ENCODE data around the gene LRRFIP2. TPM values are rescaled to one million over a fixed set of nuclear protein-coding genes. Genes with fewer than 3 reads are reported as not detected.
A peak's percentile ranks its signal among the peaks of the same experiment; 100 is the strongest.

The LRRFIP2 gene, protein sequence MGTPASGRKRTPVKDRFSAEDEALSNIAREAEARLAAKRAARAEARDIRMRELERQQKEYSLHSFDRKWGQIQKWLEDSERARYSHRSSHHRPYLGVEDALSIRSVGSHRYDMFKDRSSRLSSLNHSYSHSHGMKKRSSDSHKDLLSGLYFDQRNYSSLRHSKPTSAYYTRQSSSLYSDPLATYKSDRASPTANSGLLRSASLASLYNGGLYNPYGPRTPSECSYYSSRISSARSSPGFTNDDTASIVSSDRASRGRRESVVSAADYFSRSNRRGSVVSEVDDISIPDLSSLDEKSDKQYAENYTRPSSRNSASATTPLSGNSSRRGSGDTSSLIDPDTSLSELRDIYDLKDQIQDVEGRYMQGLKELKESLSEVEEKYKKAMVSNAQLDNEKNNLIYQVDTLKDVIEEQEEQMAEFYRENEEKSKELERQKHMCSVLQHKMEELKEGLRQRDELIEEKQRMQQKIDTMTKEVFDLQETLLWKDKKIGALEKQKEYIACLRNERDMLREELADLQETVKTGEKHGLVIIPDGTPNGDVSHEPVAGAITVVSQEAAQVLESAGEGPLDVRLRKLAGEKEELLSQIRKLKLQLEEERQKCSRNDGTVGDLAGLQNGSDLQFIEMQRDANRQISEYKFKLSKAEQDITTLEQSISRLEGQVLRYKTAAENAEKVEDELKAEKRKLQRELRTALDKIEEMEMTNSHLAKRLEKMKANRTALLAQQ
- total RNA-seq (2021) = 34.5 and 40.2 TPM in 2 replicates
- percentile 85 among the genes with signal in this experiment for Bru-seq, nascent RNA
- percentile 80 among the genes with signal in this experiment for BruChase-seq, experiment 1, labeled RNA remaining after a 2-hour chase
- BruChase-seq, experiment 2, labeled RNA remaining after a 6-hour chase = percentile 72 among the genes with signal in this experiment
- long read RNA-seq, transcript LRRFIP2-202 (14 exons, 2,821 nt) = minor isoform, 9 of 62 reads
- long read RNA-seq, transcript LRRFIP2-209 (15 exons, 1,989 nt) = minor isoform, 6 of 62 reads
- long read RNA-seq, transcript LRRFIP2-205 (15 exons, 2,522 nt) = major isoform, 23 of 62 reads
- long read RNA-seq, partial matches to known transcripts = 1 of 62 reads
- long read RNA-seq, other reads (novel, unspliced or antisense) = 22 of 62 reads

DNA sequence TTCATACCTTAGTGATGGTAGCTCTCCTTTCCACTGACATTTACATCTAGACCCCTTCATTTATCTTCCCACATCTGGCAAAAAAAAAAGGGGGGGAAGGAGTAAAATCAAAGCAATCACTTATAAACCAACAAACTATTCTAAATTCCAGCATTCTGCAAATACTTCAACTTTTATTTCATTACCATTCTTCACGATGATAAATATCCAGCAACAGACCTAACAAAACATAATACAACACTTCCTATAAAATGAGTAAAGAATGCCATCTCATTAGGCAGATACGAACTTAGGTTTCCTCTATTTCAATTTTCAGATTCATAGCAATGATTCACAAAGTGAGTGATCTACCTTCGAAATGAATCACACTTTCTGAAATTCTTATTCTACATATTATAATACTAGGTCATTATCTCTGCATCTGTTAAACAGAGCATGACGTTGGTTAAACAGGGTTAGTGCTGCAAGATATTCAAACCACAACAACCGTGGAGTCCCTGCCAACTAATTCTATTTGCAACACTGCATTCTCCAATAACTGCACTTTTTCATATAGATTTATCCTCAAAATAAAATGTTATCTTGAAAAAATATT lies at the start of gene LRRFIP2:
TSS of gene LRRFIP2 (minus strand) at position 51 of the 595 bp plus-strand sequence. CDS start 25,599 bp downstream, outside the sequence.
- no TSS peak for BruUV-seq (replicated peaks)
- Histone ChIP-seq H3K4me2 (peak within 1 kb of the TSS; percentile 92), H2AFZ (peak within 1 kb of the TSS; percentile 85), H3K9me3 (ENCODE audit: insufficient read depth, low read depth) (no peaks in the 10 kb centered on the region), H3K4me1 (replicated peaks; ENCODE audit: insufficient read depth) (peaks cover 32% of the 10 kb centered on the region), H3K9me2 (ENCODE audit: insufficient read depth) (no peaks in the 10 kb centered on the region), H3K36me3 (ENCODE audit: low read depth) (peaks cover 3% of the 10 kb centered on the region; the same call in 1 of the 2 replicates), H3K79me2 (ENCODE audit: low read depth) (peaks cover 72% of the 10 kb centered on the region), H3K27me3 (ENCODE audit: insufficient read depth, low read depth) (no peaks in the 10 kb centered on the region), H3F3A (ENCODE audit: insufficient read depth, low read depth) (peaks cover 22% of the 10 kb centered on the region), H3K27ac (peak within 1 kb of the TSS; percentile 87), H3K4me3 (peak within 1 kb of the TSS; percentile 84), H4K20me1 (ENCODE audit: insufficient read depth) (no peaks in the 10 kb centered on the region)
- CTCF ChIA-PET = no interaction called here
- intact Hi-C loops (cut with micrococcal nuclease; ENCODE audit: unreplicated experiment) = no loop called here
- peak in 1 of 2 experiments; percentile 87 for DNase-seq
- POLR2A ChIA-PET (ENCODE audit: unreplicated experiment) = interaction anchor here (0.6 kb wide), 1 partner anchor 21 kb away, joined by 3 read pairs; no protein-coding TSS in a partner anchor
- no peak for TF ChIP-seq EZH2 (IDR thresholded peaks at IDR 0.05; ENCODE audit: low read depth)
- TF ChIP-seq, protein P1, sequence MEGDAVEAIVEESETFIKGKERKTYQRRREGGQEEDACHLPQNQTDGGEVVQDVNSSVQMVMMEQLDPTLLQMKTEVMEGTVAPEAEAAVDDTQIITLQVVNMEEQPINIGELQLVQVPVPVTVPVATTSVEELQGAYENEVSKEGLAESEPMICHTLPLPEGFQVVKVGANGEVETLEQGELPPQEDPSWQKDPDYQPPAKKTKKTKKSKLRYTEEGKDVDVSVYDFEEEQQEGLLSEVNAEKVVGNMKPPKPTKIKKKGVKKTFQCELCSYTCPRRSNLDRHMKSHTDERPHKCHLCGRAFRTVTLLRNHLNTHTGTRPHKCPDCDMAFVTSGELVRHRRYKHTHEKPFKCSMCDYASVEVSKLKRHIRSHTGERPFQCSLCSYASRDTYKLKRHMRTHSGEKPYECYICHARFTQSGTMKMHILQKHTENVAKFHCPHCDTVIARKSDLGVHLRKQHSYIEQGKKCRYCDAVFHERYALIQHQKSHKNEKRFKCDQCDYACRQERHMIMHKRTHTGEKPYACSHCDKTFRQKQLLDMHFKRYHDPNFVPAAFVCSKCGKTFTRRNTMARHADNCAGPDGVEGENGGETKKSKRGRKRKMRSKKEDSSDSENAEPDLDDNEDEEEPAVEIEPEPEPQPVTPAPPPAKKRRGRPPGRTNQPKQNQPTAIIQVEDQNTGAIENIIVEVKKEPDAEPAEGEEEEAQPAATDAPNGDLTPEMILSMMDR (conservative IDR thresholded peaks at IDR 0.05) = no peak

DNA sequence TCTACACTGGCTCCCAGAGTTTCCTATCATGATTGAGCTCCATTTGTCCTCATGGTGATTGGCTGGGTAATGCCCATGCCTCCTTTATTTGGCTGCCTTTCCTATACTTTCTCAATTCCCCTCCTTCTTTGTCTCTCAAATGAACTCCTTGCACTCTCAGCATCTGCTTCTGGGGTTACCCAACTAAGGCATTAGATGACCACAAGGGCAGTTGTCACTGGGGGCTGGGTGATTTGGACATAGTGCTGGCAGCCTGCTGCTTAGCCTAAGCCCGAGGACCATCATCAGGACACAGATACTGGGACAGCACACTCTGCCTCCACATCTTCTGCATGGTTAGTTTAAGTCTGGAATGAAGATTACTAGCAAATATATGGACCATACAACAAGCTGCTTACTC lies 49.2 kb upstream of the LRRFIP2 start:
- Histone ChIP-seq H3K27me3 (ENCODE audit: insufficient read depth, low read depth) (no peaks in the 10 kb centered on the region), H3K4me3 (no peak overlapping the region), H2AFZ (no peak overlapping the region), H3K79me2 (ENCODE audit: low read depth) (no peaks in the 10 kb centered on the region), H3K9me3 (ENCODE audit: insufficient read depth, low read depth) (no peaks in the 10 kb centered on the region), H3K4me2 (peak overlapping the region; percentile 42), H3K4me1 (replicated peaks; ENCODE audit: insufficient read depth) (peaks cover 41% of the 10 kb centered on the region), H3K27ac (no peak overlapping the region), H4K20me1 (ENCODE audit: insufficient read depth) (no peaks in the 10 kb centered on the region; the same call in 1 of the 2 replicates), H3K36me3 (ENCODE audit: low read depth) (no peaks in the 10 kb centered on the region), H3K9me2 (ENCODE audit: insufficient read depth) (no peaks in the 10 kb centered on the region; the same call in 1 of the 2 replicates), H3F3A (ENCODE audit: insufficient read depth, low read depth) (peaks cover 28% of the 10 kb centered on the region; the same call in 1 of the 2 replicates)
- POLR2A ChIA-PET (ENCODE audit: unreplicated experiment) = interaction anchor here (0.5 to 0.6 kb wide), 2 partner anchors 12 to 15 kb away, joined by 4 to 5 read pairs; no protein-coding TSS in a partner anchor
- no peak for DNase-seq
- CTCF ChIA-PET = interaction anchor here (0.6 kb wide), 1 partner anchor 36 kb away, joined by 7 read pairs; no protein-coding TSS in a partner anchor
- BruUV-seq (replicated peaks) = no TSS peak
- TF ChIP-seq, protein P1 (conservative IDR thresholded peaks at IDR 0.05) = no peak
- TF ChIP-seq EZH2 (IDR thresholded peaks at IDR 0.05; ENCODE audit: low read depth) = no peak
- intact Hi-C loops (cut with micrococcal nuclease; ENCODE audit: unreplicated experiment) = loop anchor here (1.0 to 5.0 kb wide), 2 partner anchors 21 to 231 kb away; partner anchors contain the start of genes EPM2AIP1 and MLH1

All from PC-9 (cell line).